HG03159 (cell line): ENCODE results near the gene LEMD3.

Experiments used
- ATAC-seq: cut with Tn5 transposase; IDR thresholded peaks from one replicate; pipeline ENCODE4 v1.9.1; 2021; ENCODE audit warnings: mild to moderate bottlenecking, moderate library complexity; ENCODE audit not compliant: unreplicated experiment

LEMD3 gene

GRCh38 chr12:65168681-65169319 is 583 bp upstream of the LEMD3 start:
- peak; percentile 10 for ATAC-seq

- peak; percentile 38 for ATAC-seq
Measured at GRCh38 chr12:65170209-65170881, 962 bp downstream of the LEMD3 start.

- ATAC-seq = no peak
Measured at GRCh38 chr12:65171073-65171472, 1.7 kb downstream of the LEMD3 start.

GRCh38 chr12:65171870-65172269 is 2.5 kb downstream of the LEMD3 start:
- ATAC-seq = no peak

- no peak for ATAC-seq
Measured at GRCh38 chr12:65175385-65175784, 6.0 kb downstream of the LEMD3 start.

GRCh38 chr12:65182012-65182739 is 12.8 kb downstream of the LEMD3 start:
- ATAC-seq = no peak

GRCh38 chr12:65184176-65184857 is 14.9 kb downstream of the LEMD3 start:
- no peak for ATAC-seq

GRCh38 chr12:65184858-65185229 is 15.5 kb downstream of the LEMD3 start:
- ATAC-seq = no peak

- no peak for ATAC-seq
Measured at GRCh38 chr12:65187665-65188064, 18.3 kb downstream of the LEMD3 start.

GRCh38 chr12:65188179-65188701 is 18.9 kb downstream of the LEMD3 start:
- peak; percentile 31 for ATAC-seq

- ATAC-seq = peak; percentile 98
Measured at GRCh38 chr12:65189028-65189718, 19.8 kb downstream of the LEMD3 start.

- ATAC-seq = no peak
Measured at GRCh38 chr12:65192963-65193516, 23.7 kb downstream of the LEMD3 start.

GRCh38 chr12:65194949-65195348 is 25.6 kb downstream of the LEMD3 start:
- no peak for ATAC-seq

GRCh38 chr12:65195387-65196055 is 26.1 kb downstream of the LEMD3 start:
- ATAC-seq = no peak

- no peak for ATAC-seq
Measured at GRCh38 chr12:65196762-65197567, 27.6 kb downstream of the LEMD3 start.

GRCh38 chr12:65199604-65200003 is 30.2 kb downstream of the LEMD3 start:
- ATAC-seq = no peak

- no peak for ATAC-seq
Measured at GRCh38 chr12:65200007-65200665, 30.8 kb downstream of the LEMD3 start.

- ATAC-seq = no peak
Measured at GRCh38 chr12:65203376-65203775, 34.0 kb downstream of the LEMD3 start.
